Astrocyte of the cerebellum (primary cell): ENCODE data around the gene AKAP12.

Experiments
- DNase-seq: peaks from one replicate; pipeline ENCODE4 v3.0.0-alpha.2; 2011; ENCODE audit warnings: low read depth
- H3K4me3 ChIP-seq: 2 replicates; pipeline ENCODE4 v1.5.1; 2011; ENCODE audit warnings: mild to moderate bottlenecking, low read depth, low read length, moderate library complexity
- in situ Hi-C: cut with HindIII; loops from 2 replicates; pipeline ENCODE4 v1.10.0; 2017; ENCODE audit warnings: low sequenced_read_pairs
- TF ChIP-seq, protein P1 (sequence below): IDR thresholded peaks from 2 replicates; pipeline ENCODE4 v1.5.1; 2012; ENCODE audit warnings: low read length, low read depth, moderate library complexity, mild to moderate bottlenecking; ENCODE audit errors: missing control alignments

Gene AKAP12

DNA sequence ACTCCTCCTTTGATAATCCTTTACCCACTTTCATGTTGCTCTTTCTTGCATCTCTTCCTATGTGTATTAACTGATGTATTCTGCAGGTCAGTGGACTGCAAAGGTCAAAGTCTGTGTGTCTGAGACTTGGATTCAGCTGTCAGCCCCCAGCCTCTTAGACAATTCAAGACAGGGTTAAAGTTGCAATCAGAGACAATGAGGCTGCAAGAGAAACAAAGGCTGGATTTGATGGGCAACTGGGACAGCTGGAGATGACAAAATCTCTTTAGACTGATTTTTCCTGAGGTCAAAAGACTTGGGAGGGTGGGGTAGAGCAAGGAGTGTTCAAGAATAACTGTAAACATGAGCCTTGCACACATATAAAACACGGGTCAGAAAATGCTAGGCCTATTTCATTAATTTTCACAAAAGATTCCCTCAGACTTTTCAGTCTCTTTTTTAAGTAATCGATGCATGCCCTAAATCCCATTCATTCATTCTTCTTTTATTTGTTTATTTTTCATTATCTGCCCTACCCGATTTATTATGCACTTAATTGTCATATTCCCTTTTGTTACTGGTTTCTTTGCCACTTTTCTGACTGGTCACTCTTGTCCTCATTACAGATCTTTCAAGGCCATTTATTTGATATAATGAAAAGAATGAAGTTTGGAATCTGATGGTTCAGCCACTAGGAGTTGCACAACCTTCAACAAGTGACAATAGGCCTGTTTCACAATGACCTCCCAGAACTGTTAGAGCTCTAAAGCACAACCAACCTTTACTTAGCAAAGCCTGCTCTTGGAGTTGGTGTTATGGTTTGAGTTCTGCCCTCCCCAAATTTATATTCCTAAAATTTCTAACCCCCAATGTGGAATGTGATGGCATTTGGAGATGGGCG is 33.8 kb upstream of the AKAP12 start:
- DNase-seq = no peak
- in situ Hi-C loops = no loop called here
- no peak overlapping the region for H3K4me3 ChIP-seq
- TF ChIP-seq, protein P1, sequence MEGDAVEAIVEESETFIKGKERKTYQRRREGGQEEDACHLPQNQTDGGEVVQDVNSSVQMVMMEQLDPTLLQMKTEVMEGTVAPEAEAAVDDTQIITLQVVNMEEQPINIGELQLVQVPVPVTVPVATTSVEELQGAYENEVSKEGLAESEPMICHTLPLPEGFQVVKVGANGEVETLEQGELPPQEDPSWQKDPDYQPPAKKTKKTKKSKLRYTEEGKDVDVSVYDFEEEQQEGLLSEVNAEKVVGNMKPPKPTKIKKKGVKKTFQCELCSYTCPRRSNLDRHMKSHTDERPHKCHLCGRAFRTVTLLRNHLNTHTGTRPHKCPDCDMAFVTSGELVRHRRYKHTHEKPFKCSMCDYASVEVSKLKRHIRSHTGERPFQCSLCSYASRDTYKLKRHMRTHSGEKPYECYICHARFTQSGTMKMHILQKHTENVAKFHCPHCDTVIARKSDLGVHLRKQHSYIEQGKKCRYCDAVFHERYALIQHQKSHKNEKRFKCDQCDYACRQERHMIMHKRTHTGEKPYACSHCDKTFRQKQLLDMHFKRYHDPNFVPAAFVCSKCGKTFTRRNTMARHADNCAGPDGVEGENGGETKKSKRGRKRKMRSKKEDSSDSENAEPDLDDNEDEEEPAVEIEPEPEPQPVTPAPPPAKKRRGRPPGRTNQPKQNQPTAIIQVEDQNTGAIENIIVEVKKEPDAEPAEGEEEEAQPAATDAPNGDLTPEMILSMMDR = no peak

DNA sequence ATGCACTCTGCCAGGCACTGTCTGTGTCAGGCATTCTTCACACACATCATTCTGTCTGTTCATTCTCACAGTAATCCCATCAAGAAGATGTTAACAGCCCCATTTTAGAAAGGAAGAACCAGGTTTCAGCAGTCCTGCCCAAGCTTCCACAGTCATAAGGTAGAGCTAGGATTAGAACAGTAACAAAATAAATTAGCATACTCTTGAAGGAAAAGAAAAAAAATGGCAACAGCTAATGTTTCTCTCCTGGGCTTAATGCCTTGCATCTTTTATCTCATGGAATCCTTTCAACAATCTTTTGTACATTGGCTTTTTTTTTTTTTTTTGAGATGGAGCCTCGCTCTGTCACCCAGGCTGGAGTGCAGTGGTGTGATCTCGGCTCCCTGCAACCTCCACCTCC is 32.1 kb upstream of the AKAP12 start:
- no peak for DNase-seq
- TF ChIP-seq, protein P1 = no peak
- no peak overlapping the region for H3K4me3 ChIP-seq
- in situ Hi-C loops = no loop called here

DNA sequence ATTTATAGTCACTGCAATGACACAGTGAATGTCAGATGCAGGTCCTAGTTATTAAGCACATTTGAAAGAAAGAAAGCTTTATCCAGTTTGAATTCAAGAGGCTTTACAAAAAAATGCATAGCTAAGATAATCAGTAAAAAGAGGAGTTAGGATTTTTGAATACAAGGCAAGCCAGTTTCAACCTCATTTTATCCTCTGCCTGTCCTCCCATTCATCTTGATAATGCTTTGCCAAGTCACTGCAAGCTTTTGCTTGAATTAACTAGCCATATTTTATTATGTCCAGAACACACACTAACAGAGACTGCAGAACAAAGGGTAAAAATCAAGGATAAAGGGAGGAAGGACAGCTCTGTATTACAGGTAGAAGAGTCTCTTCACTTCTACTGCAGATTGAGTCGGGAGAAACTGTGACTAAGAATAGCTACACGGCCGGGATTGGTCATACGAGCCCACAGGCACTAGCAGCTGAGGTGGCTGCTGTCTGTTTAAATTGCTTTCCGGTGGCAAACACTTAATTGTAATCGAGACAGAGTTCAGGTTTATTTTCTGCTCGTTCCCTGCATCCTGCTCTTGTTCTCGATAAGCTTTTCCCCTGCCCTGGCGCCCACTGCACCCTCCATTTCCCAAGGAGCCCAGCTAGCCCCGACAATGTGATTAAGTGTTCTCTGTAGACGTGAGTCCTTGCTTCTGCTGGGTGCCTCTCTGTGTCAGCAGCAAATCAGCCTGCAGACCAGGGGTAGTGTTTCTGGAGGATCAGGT is 30.5 kb upstream of the AKAP12 start:
- H3K4me3 ChIP-seq = no peak overlapping the region

DNA sequence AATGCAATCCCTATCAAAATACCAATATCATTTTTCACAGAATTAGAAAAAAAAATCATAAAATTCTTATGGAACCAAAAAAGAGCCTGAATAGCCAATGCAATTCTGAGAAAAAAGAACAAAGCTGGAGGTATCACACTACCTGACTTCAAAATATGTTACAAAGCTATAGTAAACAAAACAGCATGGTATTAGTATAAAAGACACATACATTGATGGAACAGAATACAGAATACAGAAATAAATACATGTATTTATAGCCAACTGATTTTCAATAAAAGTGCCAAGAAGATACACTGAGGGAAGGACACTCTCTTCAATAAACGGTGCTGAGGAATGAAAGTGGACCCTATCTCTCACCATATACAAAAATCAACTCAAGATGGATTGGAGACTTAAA is 28.7 kb upstream of the AKAP12 start:
- DNase-seq = no peak
- H3K4me3 ChIP-seq = no peak overlapping the region
- in situ Hi-C loops = no loop called here
- TF ChIP-seq, protein P1 = no peak

More for the DNA sequence above, 30.5 kb upstream of the AKAP12 start:
- TF ChIP-seq, protein P1 = no peak
- no peak for DNase-seq
- in situ Hi-C loops = no loop called here

DNA sequence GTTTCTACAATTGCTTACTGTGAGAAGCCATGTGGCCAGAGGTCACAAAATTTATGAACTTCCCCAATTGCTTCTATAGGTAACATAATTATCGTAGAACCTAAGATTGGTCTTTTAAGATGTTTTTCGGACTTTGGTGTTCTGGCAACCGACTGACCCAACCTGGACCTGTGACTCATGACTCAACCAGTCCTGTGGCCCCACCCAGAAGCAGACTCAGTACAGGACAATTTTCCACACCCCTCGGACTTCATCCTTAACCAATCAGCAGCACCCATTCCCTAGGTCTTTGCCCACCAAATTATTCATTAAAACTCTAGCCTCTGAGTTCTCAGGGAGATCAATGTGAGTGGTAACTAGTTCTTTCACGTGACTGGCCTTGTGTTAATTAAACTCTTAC is 26.4 kb upstream of the AKAP12 start:
- no peak for DNase-seq
- no peak overlapping the region for H3K4me3 ChIP-seq
- in situ Hi-C loops = no loop called here
- TF ChIP-seq, protein P1 = no peak

DNA sequence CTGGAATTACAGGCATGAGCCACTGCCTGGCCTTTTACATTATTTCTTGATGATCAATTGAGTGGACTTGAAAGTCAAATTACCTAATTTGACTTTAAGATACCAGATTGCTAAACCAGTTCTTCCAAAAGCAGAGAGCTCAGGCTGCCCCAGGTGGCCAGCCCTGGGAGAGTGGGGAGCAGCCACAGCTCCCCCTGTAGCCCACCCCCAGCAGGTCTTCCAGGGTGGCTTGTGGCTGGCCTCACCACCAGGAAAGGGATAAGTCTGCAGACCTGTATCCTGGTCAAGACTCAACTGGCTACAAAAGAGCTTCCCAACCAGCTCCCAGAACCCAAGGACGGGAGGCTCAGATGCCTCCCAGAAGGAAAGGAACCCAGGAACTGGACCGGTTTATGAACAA is 23.8 kb upstream of the AKAP12 start:
- in situ Hi-C loops = no loop called here
- DNase-seq = no peak
- TF ChIP-seq, protein P1 = no peak
- no peak overlapping the region for H3K4me3 ChIP-seq
